Spleen (tissue), 11 donors: ENCODE data around the gene H1-8. TPM values are rescaled to one million over a fixed set of nuclear protein-coding genes. Genes with fewer than 3 reads are reported as not detected.

ENCODE experiments used
- DNase-seq: peaks from one replicate; pipeline ENCODE4 v3.0.0-alpha.2; 2020
- H3K27ac ChIP-seq, 8 donors: fragments of 200-600 bp; sonication (generic) in 7 of 8; 1 replicate in 4 of 8; 2 replicates in 4 of 8; pipeline versions ENCODE4 v1.5.0 to v1.8.0; 2016 to 2021; ENCODE audit warnings: inconsistent platforms in 4 of 8, mild to moderate bottlenecking in 4 of 8, moderate library complexity in 1 of 8
- H3K27me3 ChIP-seq, 7 donors: fragments of 200-600 bp; sonication (generic) in 6 of 7; replicated peaks in 1 of 7; 1 replicate in 4 of 7; 2 replicates in 3 of 7; pipeline versions ENCODE4 v1.5.0 to v1.8.0; 2016 to 2021; ENCODE audit warnings: inconsistent platforms in 3 of 7, mild to moderate bottlenecking in 1 of 7
- H3K36me3 ChIP-seq, 6 donors: fragments of 200-600 bp; sonication (generic) in 5 of 6; 1 replicate in 4 of 6; 2 replicates in 2 of 6; pipeline versions ENCODE4 v1.5.0 to v1.8.0; 2016 to 2021; ENCODE audit warnings: inconsistent platforms in 2 of 6
- H3K4me1 ChIP-seq, 6 donors: fragments of 200-600 bp; sonication (generic) in 5 of 6; 1 replicate in 3 of 6; 2 replicates in 3 of 6; pipeline versions ENCODE4 v1.5.0 to v1.8.0; 2016 to 2021; ENCODE audit warnings: inconsistent platforms in 3 of 6
- H3K4me3 ChIP-seq, 8 donors: fragments of 200-600 bp; sonication (generic) in 7 of 8; 1 replicate in 4 of 8; 2 replicates in 4 of 8; pipeline versions ENCODE4 v1.5.0 to v1.8.0; 2016 to 2021; ENCODE audit warnings: inconsistent platforms in 4 of 8, mild to moderate bottlenecking in 4 of 8, moderate library complexity in 2 of 8
- H3K9me3 ChIP-seq, 8 donors: fragments of 200-600 bp; sonication (generic) in 7 of 8; 1 replicate in 4 of 8; 2 replicates in 4 of 8; pipeline versions ENCODE4 v1.5.0 to v1.8.0; 2016 to 2021; ENCODE audit warnings: inconsistent platforms in 4 of 8
- POLR2A ChIP-seq, 3 donors: fragments of 450-650 bp; IDR thresholded peaks; one replicate each; pipeline ENCODE4 v1.5.1; 2017; ENCODE audit warnings: antibody characterized with exemption in 3 of 3, mild to moderate bottlenecking in 1 of 3
- POLR2AphosphoS5 ChIP-seq, 3 donors: sonication (generic); formaldehyde crosslinking; IDR thresholded peaks; one replicate each; pipeline ENCODE4 v1.5.1; 2017; ENCODE audit warnings: antibody characterized with exemption in 3 of 3
- WGBS, 5 donors: extraction: QIAGEN DNeasy Blood & Tissue Kit in 3 of 5; methylation state at CpG; one replicate each; pipeline versions ENCODE4 v1.1.5 to v1.1.7; 2013 to 2018; 5-methylcytosine and 5-hydroxymethylcytosine counted together
- intact Hi-C: fragments of 100-400 bp; cut with DNase I; formaldehyde crosslinking; loops from one replicate; pipeline ENCODE4 v1.15.0; 2023; ENCODE audit warnings: low total_unique reads
- polyA plus RNA-seq, 3 donors: library from polyadenylated mRNA; stranded (reverse); fragments of 200-250 nt; gene quantifications; one replicate each; pipeline ENCODE4 v1.2.1, GENCODE V29; 2013
- total RNA-seq, 7 donors: library from RNA; depleted of rRNA in 3 of 7; stranded (reverse); fragments of >200 nt in 3 of 7; fragmentation: NEBNext Ultra II Directional in 4 of 7; extraction: Animal tissue kit (Norgen Biotek cat#: 25700) in 4 of 7; gene quantifications; one replicate each; pipeline versions ENCODE4 v1.1.0 to v1.2.1, GENCODE V29; 2016 to 2021
- TF ChIP-seq, protein P1 (sequence below), 11 experiments: fragments of 200-600 bp in 7 of 11; fragments of 450-650 bp in 4 of 11; sonication (generic) in 4 of 11; IDR thresholded peaks in 8 of 11; conservative IDR thresholded peaks in 3 of 11; 1 replicate in 7 of 11; 2 replicates in 4 of 11; pipeline versions ENCODE4 v1.4.0 to v1.8.0; 2016 to 2021; ENCODE audit warnings: antibody characterized with exemption in 11 of 11, inconsistent platforms in 4 of 11, mild to moderate bottlenecking in 1 of 11
- donor health status: healthy with polysubstance abuse.
- donor health status: DM: no; HTN: no; CAD: no; lungs with moderate emphysema.
- donor health status: DM: no; HTN: no; CAD: no.
- donor health status: Bipolar disorder and iron deficiency.
- donor health status: healthy.
- donor health status: DM: no; HTN: no; CAD: no.
- donor health status: DM: yes; HTN: yes; CAD: no.

The H1-8 gene
- total and polyA plus RNA-seq, 10 donors = not detected

DNA sequence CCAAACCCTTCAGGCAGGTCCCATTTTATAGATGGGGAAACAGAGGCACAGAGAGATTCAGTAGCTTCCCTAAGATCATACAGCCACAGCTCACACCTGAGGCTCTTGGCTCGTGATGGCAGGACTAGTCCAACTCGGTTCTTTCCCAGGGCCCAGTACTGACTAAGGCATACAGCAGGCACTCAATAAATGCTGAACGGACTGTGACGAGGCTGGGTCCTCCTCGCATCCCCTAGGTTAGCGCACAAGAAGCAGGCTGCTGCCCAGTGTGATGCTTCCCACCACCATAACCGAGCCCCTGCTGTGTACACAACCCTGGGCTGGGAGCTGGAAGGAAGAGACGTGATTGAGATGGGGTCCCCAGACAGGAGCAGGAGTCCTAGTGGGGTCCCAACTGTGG lies 38.6 kb downstream of the H1-8 start:
- TF ChIP-seq POLR2AphosphoS5 (IDR thresholded peaks at IDR 0.05) (no peak), POLR2A (IDR thresholded peaks at IDR 0.05) (no peak)
- TF ChIP-seq, protein P1, sequence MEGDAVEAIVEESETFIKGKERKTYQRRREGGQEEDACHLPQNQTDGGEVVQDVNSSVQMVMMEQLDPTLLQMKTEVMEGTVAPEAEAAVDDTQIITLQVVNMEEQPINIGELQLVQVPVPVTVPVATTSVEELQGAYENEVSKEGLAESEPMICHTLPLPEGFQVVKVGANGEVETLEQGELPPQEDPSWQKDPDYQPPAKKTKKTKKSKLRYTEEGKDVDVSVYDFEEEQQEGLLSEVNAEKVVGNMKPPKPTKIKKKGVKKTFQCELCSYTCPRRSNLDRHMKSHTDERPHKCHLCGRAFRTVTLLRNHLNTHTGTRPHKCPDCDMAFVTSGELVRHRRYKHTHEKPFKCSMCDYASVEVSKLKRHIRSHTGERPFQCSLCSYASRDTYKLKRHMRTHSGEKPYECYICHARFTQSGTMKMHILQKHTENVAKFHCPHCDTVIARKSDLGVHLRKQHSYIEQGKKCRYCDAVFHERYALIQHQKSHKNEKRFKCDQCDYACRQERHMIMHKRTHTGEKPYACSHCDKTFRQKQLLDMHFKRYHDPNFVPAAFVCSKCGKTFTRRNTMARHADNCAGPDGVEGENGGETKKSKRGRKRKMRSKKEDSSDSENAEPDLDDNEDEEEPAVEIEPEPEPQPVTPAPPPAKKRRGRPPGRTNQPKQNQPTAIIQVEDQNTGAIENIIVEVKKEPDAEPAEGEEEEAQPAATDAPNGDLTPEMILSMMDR (IDR thresholded peaks at IDR 0.05 in 8 of 11, conservative IDR thresholded peaks at IDR 0.05 in 3 of 11) = no peak
- no peak for DNase-seq
- intact Hi-C loops = no loop called here
- WGBS, 5 donors = 90 to 97% (median 95%) methylated on average over 6 to 8 of the region's 8 CpGs
- Histone ChIP-seq H3K36me3 (peaks cover 0 to 94% (median 11%) of the 10 kb centered on the region in 6 donors), H3K4me3 (no peak overlapping the region), H3K4me1 (peaks cover 21 to 79% (median 39%) of the 10 kb centered on the region in 6 donors), H3K27ac (no peak overlapping the region), H3K27me3 (no peaks in the 10 kb centered on the region), H3K9me3 (no peaks in the 10 kb centered on the region)

DNA sequence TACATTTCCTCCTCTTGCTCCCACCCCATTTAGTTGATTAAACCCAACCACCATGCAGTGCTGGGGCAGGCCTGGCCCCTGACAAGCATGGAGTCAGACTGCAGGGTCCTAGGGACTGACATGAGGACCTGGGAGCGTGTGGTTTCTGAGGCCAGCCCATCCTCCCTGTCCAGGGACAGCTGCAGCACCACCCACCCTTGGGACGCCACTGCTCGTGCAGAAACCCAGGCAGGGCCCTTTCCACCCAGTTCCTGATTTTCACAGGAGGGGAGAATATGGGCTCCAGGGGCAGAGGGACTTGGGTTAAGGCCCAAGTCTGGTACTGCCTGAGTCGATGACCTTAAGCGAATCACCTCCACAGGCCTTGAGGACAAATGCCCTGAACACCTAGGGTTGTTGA lies 39.8 kb downstream of the H1-8 start:
- intact Hi-C loops = no loop called here
- Histone ChIP-seq H3K36me3 (peaks cover 0 to 93% (median 11%) of the 10 kb centered on the region in 6 donors), H3K27me3 (no peaks in the 10 kb centered on the region), H3K27ac (peak overlapping the region in 1 of 8 donors; percentile 21), H3K4me3 (no peak overlapping the region), H3K4me1 (peaks cover 10 to 79% (median 32%) of the 10 kb centered on the region in 6 donors), H3K9me3 (no peaks in the 10 kb centered on the region)
- TF ChIP-seq POLR2AphosphoS5 (IDR thresholded peaks at IDR 0.05) (no peak), POLR2A (IDR thresholded peaks at IDR 0.05) (no peak)
- DNase-seq = no peak
- WGBS, 5 donors = 68 to 86% (median 74%) methylated on average over 3 to 5 of the region's 5 CpGs

DNA sequence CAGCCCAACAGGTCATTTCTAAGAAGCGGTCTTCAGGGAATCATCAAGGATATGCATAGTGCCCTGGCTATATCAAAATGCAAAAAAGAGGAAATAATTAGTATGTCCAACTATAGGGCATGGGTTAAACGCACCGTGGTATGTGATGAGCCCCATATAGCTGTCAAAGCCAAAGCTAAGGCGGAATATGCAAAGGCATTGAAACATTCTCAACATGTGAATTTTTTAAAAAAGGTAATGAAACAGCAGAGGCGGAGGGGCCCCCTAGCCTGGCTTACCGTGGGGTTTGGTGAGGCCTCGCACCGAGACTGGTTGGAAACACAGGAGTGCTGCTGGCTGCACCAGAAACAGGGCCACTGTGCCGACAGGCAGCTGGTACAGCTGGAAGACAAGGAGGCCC lies 40.3 kb downstream of the H1-8 start:
- Histone ChIP-seq H3K4me1 (peaks cover 6 to 79% (median 29%) of the 10 kb centered on the region in 6 donors), H3K27me3 (no peaks in the 10 kb centered on the region), H3K9me3 (no peaks in the 10 kb centered on the region), H3K36me3 (peaks cover 0 to 93% (median 11%) of the 10 kb centered on the region in 6 donors), H3K4me3 (no peak overlapping the region), H3K27ac (peak overlapping the region in 2 of 8 donors; percentile 6 to 21)
- no peak for DNase-seq
- 77 to 85% (median 82%) methylated on average over 9 of the region's 9 CpGs for WGBS, 5 donors
- intact Hi-C loops = no loop called here
- TF ChIP-seq, protein P1 (IDR thresholded peaks at IDR 0.05 in 8 of 11, conservative IDR thresholded peaks at IDR 0.05 in 3 of 11) = no peak
- TF ChIP-seq POLR2A (IDR thresholded peaks at IDR 0.05) (no peak), POLR2AphosphoS5 (IDR thresholded peaks at IDR 0.05) (no peak)

DNA sequence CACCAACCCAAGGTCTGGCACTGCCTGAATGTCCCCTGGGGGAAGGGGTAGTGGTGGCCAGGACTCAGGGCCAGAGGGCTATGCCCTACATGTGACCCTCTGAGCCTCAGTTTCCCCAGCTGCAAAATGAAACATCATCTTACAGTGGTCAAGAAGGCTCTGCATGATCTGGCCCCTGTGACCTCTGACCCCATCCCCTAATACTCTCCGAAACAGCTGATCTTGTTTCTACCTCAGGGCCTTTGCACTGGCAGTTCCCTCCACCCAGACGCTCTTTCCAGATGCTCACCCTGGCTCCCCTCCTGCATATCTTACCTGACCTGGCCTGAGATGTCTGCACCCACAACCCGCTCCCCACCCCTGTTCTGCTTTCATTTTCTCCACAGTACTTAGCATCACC lies 41.7 kb downstream of the H1-8 start:
- TF ChIP-seq, protein P1 (IDR thresholded peaks at IDR 0.05 in 8 of 11, conservative IDR thresholded peaks at IDR 0.05 in 3 of 11) = no peak
- TF ChIP-seq POLR2A (IDR thresholded peaks at IDR 0.05) (no peak), POLR2AphosphoS5 (IDR thresholded peaks at IDR 0.05) (no peak)
- H3K27me3 ChIP-seq = no peaks in the 10 kb centered on the region
- peaks cover 0 to 79% (median 23%) of the 10 kb centered on the region in 6 donors for H3K4me1 ChIP-seq
- intact Hi-C loops = no loop called here
- 63 to 97% (median 83%) methylated on average over 3 of the region's 3 CpGs for WGBS, 5 donors
- no peak overlapping the region for H3K4me3 ChIP-seq
- no peak overlapping the region for H3K27ac ChIP-seq
- no peaks in the 10 kb centered on the region for H3K9me3 ChIP-seq
- DNase-seq = no peak
- H3K36me3 ChIP-seq = peaks cover 0 to 97% (median 11%) of the 10 kb centered on the region in 6 donors
